ENCODE results near the gene SCN3A. TPM values are rescaled to one million over a fixed set of nuclear protein-coding genes. Genes with fewer than 3 reads are reported as not detected.

SCN3A gene
- total RNA-seq, 1 experiment from 2014 or later, result 0.07 TPM

DNA sequence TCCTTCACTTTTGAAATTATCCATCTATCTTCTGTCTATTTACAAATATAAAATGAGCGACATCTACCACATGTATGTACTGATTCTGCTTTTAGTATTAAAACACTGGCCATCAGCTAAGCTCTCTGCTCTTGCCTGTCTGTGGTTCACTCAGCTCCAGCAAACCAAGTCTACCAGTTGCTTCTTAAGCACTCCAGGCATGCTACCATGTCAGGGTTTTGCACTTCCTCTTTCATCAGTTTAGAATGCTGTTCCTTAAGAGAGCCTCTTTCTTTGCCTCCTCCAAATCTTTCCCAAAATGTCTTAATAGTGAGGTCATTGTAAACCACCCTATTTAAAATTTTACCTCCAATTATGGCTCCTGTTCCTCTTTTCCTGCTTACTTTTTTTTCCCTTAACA, 59.5 kb downstream of the SCN3A start:
- no peak for ATAC-seq
- DNase-seq, result no peak
- POLR2A ChIA-PET (ENCODE audit: unreplicated experiment), result no interaction called here
- no peaks in the 10 kb centered on the region for H3K9me3 ChIP-seq (ENCODE audit: low read length)
- H4K20me1 ChIP-seq (ENCODE audit: low read length), result no peaks in the 10 kb centered on the region
- TF ChIP-seq EZH2 (IDR thresholded peaks at IDR 0.05; ENCODE audit: low read length, unreplicated experiment), result no peak
- no peak overlapping the region for H3K4me3 ChIP-seq (ENCODE audit: low read length)
- H3K27ac ChIP-seq (ENCODE audit: low read length), result no peak overlapping the region
- H3K4me2 ChIP-seq (ENCODE audit: low read length), result no peak overlapping the region
- H2AFZ ChIP-seq (ENCODE audit: low read length), result no peak overlapping the region
- no peaks in the 10 kb centered on the region for H3K4me1 ChIP-seq (ENCODE audit: insufficient read depth, low read length)
- H3K9me2 ChIP-seq (replicated peaks; ENCODE audit: low read length), result no peaks in the 10 kb centered on the region
- CTCF ChIA-PET, result no interaction called here
- H3K27me3 ChIP-seq (ENCODE audit: low read length), result 0 out of 2 replicates have a peak, but pooled peaks cover 6% of the 10 kb centered on the region
- no peaks in the 10 kb centered on the region for H3K36me3 ChIP-seq (ENCODE audit: low read depth, low read length)
- no peaks in the 10 kb centered on the region for H3F3A ChIP-seq (ENCODE audit: low read length, unreplicated experiment)
- no TSS peak for BruUV-seq (replicated peaks)
- H3K9ac ChIP-seq (ENCODE audit: low read length), result no peak overlapping the region
- no peaks in the 10 kb centered on the region for H3K79me2 ChIP-seq (ENCODE audit: low read length)
- intact Hi-C loops (cut with micrococcal nuclease), result loop anchor here (5.0 kb wide), 1 partner anchor 127 kb away; no protein-coding TSS in a partner anchor

DNA sequence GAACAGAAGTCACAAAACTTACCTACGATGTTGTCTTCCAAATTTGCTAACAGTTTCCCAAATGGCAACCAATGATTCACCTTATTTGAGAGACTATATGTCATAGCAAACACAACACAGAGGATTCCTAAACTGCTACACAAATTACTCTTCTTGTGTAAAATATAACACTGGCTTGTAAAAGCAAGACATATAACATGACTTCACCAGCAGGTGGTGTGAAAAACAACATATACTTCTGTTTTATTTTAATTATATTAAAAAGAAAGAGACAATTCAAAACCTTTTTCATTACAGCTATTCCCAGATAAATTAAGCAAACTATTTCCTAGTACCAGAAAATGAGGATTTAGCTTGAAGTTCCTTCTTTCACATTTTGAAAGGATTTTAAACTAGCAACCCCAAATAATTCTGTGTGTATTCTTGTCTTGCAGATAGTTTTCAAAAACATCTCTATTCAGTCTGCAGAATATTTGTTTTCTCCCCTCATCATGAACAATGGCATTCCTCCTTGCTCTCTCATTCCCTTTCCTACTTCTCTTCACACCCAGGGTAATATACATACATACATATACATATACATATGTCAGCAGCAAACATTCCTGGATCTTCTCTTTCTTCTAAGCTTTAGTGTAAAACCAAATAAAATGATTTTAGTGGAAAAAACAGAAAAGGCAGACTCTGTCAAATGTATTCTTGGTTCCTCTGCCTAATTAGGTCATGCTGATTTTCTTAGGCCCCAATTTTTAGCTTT, 62.1 kb downstream of the SCN3A start:
- no TSS peak for BruUV-seq (replicated peaks)

DNA sequence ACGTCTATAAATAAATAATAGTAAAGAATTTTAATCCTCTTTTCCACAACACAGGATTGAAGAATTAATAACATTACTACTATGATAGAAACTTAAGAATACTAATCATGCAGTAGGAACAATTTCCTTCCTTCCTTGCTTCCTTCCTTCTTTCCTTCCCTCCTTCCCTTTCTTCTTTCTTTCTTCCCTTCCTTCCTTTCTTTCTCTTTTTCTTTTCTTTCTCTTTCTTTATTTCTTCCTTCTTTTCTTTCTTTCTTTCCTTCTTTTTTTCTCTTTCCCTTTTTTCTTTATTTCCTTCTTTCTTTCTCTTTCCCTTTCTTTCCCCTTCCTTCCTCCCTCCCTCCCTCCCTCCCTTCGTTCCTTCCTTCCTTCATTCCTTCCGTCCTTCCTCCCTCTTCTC, 77.6 kb downstream of the SCN3A start:
- no peaks in the 10 kb centered on the region for H3K9me2 ChIP-seq (replicated peaks; ENCODE audit: low read length)
- H3K27me3 ChIP-seq (ENCODE audit: low read length), result peaks cover 2% of the 10 kb centered on the region; the same call in 1 of the 2 replicates
- H3K27ac ChIP-seq (ENCODE audit: low read length), result no peak overlapping the region
- no peak overlapping the region for H3K4me2 ChIP-seq (ENCODE audit: low read length)
- H3K79me2 ChIP-seq (ENCODE audit: low read length), result no peaks in the 10 kb centered on the region
- intact Hi-C loops (cut with micrococcal nuclease), result no loop called here
- DNase-seq, result no peak
- no peaks in the 10 kb centered on the region for H3F3A ChIP-seq (ENCODE audit: low read length, unreplicated experiment)
- TF ChIP-seq EZH2phosphoT487 (IDR thresholded peaks at IDR 0.05; ENCODE audit: borderline replicate concordance, low read length) (no peak), EZH2 (IDR thresholded peaks at IDR 0.05; ENCODE audit: low read length, unreplicated experiment) (no peak)
- TF ChIP-seq, protein P1, sequence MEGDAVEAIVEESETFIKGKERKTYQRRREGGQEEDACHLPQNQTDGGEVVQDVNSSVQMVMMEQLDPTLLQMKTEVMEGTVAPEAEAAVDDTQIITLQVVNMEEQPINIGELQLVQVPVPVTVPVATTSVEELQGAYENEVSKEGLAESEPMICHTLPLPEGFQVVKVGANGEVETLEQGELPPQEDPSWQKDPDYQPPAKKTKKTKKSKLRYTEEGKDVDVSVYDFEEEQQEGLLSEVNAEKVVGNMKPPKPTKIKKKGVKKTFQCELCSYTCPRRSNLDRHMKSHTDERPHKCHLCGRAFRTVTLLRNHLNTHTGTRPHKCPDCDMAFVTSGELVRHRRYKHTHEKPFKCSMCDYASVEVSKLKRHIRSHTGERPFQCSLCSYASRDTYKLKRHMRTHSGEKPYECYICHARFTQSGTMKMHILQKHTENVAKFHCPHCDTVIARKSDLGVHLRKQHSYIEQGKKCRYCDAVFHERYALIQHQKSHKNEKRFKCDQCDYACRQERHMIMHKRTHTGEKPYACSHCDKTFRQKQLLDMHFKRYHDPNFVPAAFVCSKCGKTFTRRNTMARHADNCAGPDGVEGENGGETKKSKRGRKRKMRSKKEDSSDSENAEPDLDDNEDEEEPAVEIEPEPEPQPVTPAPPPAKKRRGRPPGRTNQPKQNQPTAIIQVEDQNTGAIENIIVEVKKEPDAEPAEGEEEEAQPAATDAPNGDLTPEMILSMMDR (conservative IDR thresholded peaks at IDR 0.05; ENCODE audit: low read depth, low read length), result no peak
- no peaks in the 10 kb centered on the region for H4K20me1 ChIP-seq (ENCODE audit: low read length)
- BruUV-seq (replicated peaks), result no TSS peak
- no peaks in the 10 kb centered on the region for H3K36me3 ChIP-seq (ENCODE audit: low read depth, low read length)
- no peak overlapping the region for H3K4me3 ChIP-seq (ENCODE audit: low read length)
- no peaks in the 10 kb centered on the region for H3K9me3 ChIP-seq (ENCODE audit: low read length)
- H2AFZ ChIP-seq (ENCODE audit: low read length), result no peak overlapping the region
- CTCF ChIA-PET, result no interaction called here
- no peaks in the 10 kb centered on the region for H3K4me1 ChIP-seq (ENCODE audit: insufficient read depth, low read length)
- no peak for ATAC-seq
- H3K9ac ChIP-seq (ENCODE audit: low read length), result no peak overlapping the region
- POLR2A ChIA-PET (ENCODE audit: unreplicated experiment), result no interaction called here

More for the DNA sequence above, 62.1 kb downstream of the SCN3A start:
- no peak for TF ChIP-seq EZH2phosphoT487 (IDR thresholded peaks at IDR 0.05; ENCODE audit: borderline replicate concordance, low read length)
- TF ChIP-seq, protein P1 (conservative IDR thresholded peaks at IDR 0.05; ENCODE audit: low read depth, low read length), result peak; percentile 56; the same call in 1 of the 2 replicates
- 0 out of 2 replicates have a peak, but pooled peaks cover 1% of the 10 kb centered on the region for H3K27me3 ChIP-seq (ENCODE audit: low read length)
- H3K4me2 ChIP-seq (ENCODE audit: low read length), result no peak overlapping the region
- no peaks in the 10 kb centered on the region for H4K20me1 ChIP-seq (ENCODE audit: low read length)
- H3K27ac ChIP-seq (ENCODE audit: low read length), result no peak overlapping the region
- no peaks in the 10 kb centered on the region for H3K36me3 ChIP-seq (ENCODE audit: low read depth, low read length)
- H3K9me3 ChIP-seq (ENCODE audit: low read length), result no peaks in the 10 kb centered on the region
- no peaks in the 10 kb centered on the region for H3F3A ChIP-seq (ENCODE audit: low read length, unreplicated experiment)
- no peaks in the 10 kb centered on the region for H3K79me2 ChIP-seq (ENCODE audit: low read length)
- DNase-seq (peak; percentile 27), ATAC-seq (peak; percentile 51)
- H3K4me1 ChIP-seq (ENCODE audit: insufficient read depth, low read length), result no peaks in the 10 kb centered on the region
- POLR2A ChIA-PET (ENCODE audit: unreplicated experiment), result no interaction called here
- intact Hi-C loops (cut with micrococcal nuclease), result loop anchor here (1.0 to 5.0 kb wide), 2 partner anchors 63 to 124 kb away; partner anchors contain the start of gene SCN3A
- no peak overlapping the region for H2AFZ ChIP-seq (ENCODE audit: low read length)
- no peaks in the 10 kb centered on the region for H3K9me2 ChIP-seq (replicated peaks; ENCODE audit: low read length)
- CTCF ChIA-PET, result interaction anchor here (1.3 kb wide), 1 partner anchor 62 kb away, joined by 6 read pairs; the partner anchor contains the start of gene SCN3A
- no peak overlapping the region for H3K4me3 ChIP-seq (ENCODE audit: low read length)
- no peak overlapping the region for H3K9ac ChIP-seq (ENCODE audit: low read length)
